ENCODE results near the gene SLC45A1. TPM values are rescaled to one million over a fixed set of nuclear protein-coding genes. Genes with fewer than 3 reads are reported as not detected.

Gene SLC45A1
- polyA plus RNA-seq, 1 donor (not counting 4 experiments of a cell fraction or from before 2014, with no cell fraction given), result 0.14 TPM

DNA sequence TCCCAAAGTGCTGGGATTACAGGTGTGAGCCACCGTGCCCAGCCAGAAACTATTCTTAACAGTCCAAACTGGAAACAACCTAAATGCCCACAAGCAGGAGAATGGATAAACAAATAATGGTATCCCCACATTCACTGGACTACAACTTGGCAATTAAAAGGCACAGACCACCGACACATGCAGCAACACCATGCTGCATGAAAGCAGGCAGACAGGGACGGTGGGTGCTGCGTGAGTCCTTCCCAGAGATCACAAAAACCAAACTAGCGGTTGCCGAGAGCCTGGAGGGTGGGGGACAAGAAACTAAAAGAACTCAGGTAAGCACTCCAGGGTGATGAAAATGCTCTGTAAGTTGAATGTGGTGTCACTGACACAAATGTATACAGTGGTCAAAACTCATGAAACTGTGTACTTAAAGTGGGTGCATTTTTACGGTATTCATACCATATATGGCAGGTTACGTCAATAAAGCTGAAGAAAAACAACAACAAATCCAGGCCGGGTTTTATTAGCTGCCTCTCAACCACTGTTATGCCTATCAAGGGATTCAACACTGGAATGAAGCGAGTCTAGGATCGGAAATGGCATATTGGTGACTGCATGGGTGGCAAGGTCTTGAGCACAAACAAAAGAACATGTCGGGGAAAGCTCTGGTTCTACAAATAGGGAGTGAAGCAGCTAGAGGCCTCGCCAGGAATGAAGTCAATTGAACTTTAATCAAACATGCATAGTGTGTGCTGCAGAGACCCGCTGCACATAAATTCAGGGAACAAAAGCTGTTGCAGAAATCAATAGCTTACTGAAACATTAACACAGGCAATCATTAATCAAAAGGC, 52.4 kb downstream of the SLC45A1 start:
- FAIRE-seq, result no peak
- H4K20me1 ChIP-seq (ENCODE audit: control insufficient read depth, extremely low read depth, insufficient read depth, low read length), result no peaks in the 10 kb centered on the region
- H3K4me1 ChIP-seq (ENCODE audit: control insufficient read depth, extremely low read depth, insufficient read depth, low read length), result peaks cover 14% of the 10 kb centered on the region
- dilution Hi-C loops (cut with MboI; ENCODE audit: extremely low pct_ligation_motif_present, low sequenced_read_pairs), result no loop called here
- H3K79me2 ChIP-seq (ENCODE audit: control insufficient read depth, insufficient read depth, low read length), result peaks cover 5% of the 10 kb centered on the region
- peaks cover 3% of the 10 kb centered on the region for H3K9me1 ChIP-seq (ENCODE audit: control insufficient read depth, extremely low read depth, insufficient read depth, low read length)
- H3K27ac ChIP-seq (ENCODE audit: control insufficient read depth, insufficient read depth, low read length), result no peak overlapping the region
- peaks cover 3 to 12% of the 10 kb centered on the region in 2 experiments for H3K36me3 ChIP-seq (ENCODE audit: control insufficient read depth in 2 of 2, extremely low read depth in 1 of 2, insufficient read depth in 2 of 2, low read length in 2 of 2)
- TF ChIP-seq CTCF (optimal IDR thresholded peaks at IDR 0.05 in 1 of 3, IDR thresholded peaks at IDR 0.05 in 1 of 3, conservative IDR thresholded peaks at IDR 0.05 in 1 of 3; ENCODE audit: extremely low read depth in 1 of 3, insufficient read depth in 2 of 3, low read length in 3 of 3), result no peak
- TF ChIP-seq EZH2 (IDR thresholded peaks at IDR 0.05; ENCODE audit: low read length), result no peak
- no peak overlapping the region for H2AFZ ChIP-seq (ENCODE audit: control insufficient read depth, low read length)
- no peak for DNase-seq (ENCODE audit: low read depth, low spot score)
- H3K4me2 ChIP-seq (ENCODE audit: control insufficient read depth, extremely low read depth, insufficient read depth, low read depth, low read length), result no peak overlapping the region
- H3K9me3 ChIP-seq (ENCODE audit: control insufficient read depth, low read depth, low read length), result no peaks in the 10 kb centered on the region
- no peak overlapping the region for H3K9ac ChIP-seq (ENCODE audit: control insufficient read depth, extremely low read depth, insufficient read depth, low read length)
- H3K27me3 ChIP-seq (ENCODE audit: control insufficient read depth, extremely low read depth, insufficient read depth, low read length), result no peaks in the 10 kb centered on the region
- H3K4me3 ChIP-seq (ENCODE audit: control insufficient read depth in 2 of 3, extremely low read depth in 1 of 3, insufficient read depth in 2 of 3, low read depth in 1 of 3, low read length in 3 of 3), result no peak overlapping the region

DNA sequence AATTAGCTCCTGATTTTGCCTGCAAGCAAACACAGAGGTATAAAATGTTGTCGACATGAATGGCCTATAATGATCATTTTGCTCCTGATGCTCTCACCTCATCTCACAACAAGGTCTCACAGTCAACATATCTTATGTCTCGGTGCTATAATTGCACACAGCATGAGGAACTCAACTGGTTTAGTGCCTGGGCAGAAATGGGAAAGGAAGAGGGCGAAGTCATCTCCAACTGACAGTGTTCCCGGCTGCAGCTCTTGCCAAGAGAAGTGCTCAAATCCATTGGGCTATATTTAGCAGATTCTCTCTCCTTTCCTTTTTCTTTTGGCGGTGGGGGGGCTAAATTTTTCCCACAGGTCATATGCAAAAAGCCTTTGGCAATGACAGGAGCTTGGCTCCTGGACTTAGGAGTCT, 53.0 kb downstream of the SLC45A1 start:
- TF ChIP-seq CTCF (optimal IDR thresholded peaks at IDR 0.05 in 1 of 3, IDR thresholded peaks at IDR 0.05 in 1 of 3, conservative IDR thresholded peaks at IDR 0.05 in 1 of 3; ENCODE audit: extremely low read depth in 1 of 3, insufficient read depth in 2 of 3, low read length in 3 of 3) (no peak), EZH2 (IDR thresholded peaks at IDR 0.05; ENCODE audit: low read length) (no peak)
- DNase-seq (ENCODE audit: low read depth, low spot score), result no peak
- dilution Hi-C loops (cut with MboI; ENCODE audit: extremely low pct_ligation_motif_present, low sequenced_read_pairs), result no loop called here
- H3K4me1 ChIP-seq (ENCODE audit: control insufficient read depth, extremely low read depth, insufficient read depth, low read length), result peaks cover 14% of the 10 kb centered on the region
- peaks cover 3% of the 10 kb centered on the region for H3K9me1 ChIP-seq (ENCODE audit: control insufficient read depth, extremely low read depth, insufficient read depth, low read length)
- H2AFZ ChIP-seq (ENCODE audit: control insufficient read depth, low read length), result no peak overlapping the region
- no peaks in the 10 kb centered on the region for H3K9me3 ChIP-seq (ENCODE audit: control insufficient read depth, low read depth, low read length)
- no peak for FAIRE-seq
- no peaks in the 10 kb centered on the region for H3K27me3 ChIP-seq (ENCODE audit: control insufficient read depth, extremely low read depth, insufficient read depth, low read length)
- H3K79me2 ChIP-seq (ENCODE audit: control insufficient read depth, insufficient read depth, low read length), result peaks cover 5% of the 10 kb centered on the region
- H3K36me3 ChIP-seq (ENCODE audit: control insufficient read depth in 2 of 2, extremely low read depth in 1 of 2, insufficient read depth in 2 of 2, low read length in 2 of 2), result peaks cover 3 to 8% of the 10 kb centered on the region in 2 experiments
- no peak overlapping the region for H3K4me2 ChIP-seq (ENCODE audit: control insufficient read depth, extremely low read depth, insufficient read depth, low read depth, low read length)
- no peaks in the 10 kb centered on the region for H4K20me1 ChIP-seq (ENCODE audit: control insufficient read depth, extremely low read depth, insufficient read depth, low read length)
- no peak overlapping the region for H3K4me3 ChIP-seq (ENCODE audit: control insufficient read depth in 2 of 3, extremely low read depth in 1 of 3, insufficient read depth in 2 of 3, low read depth in 1 of 3, low read length in 3 of 3)
- H3K27ac ChIP-seq (ENCODE audit: control insufficient read depth, insufficient read depth, low read length), result no peak overlapping the region
- H3K9ac ChIP-seq (ENCODE audit: control insufficient read depth, extremely low read depth, insufficient read depth, low read length), result no peak overlapping the region
